ENCODE measurements around the gene TMEM72. TPM values are rescaled to one million over a fixed set of nuclear protein-coding genes. Genes with fewer than 3 reads are reported as not detected.

TMEM72 gene
- polyA plus RNA-seq, 1 donor (not counting 4 experiments of a cell fraction or from before 2014, with no cell fraction given) = not detected

- H3K4me3 ChIP-seq (ENCODE audit: control insufficient read depth in 2 of 3, extremely low read depth in 1 of 3, insufficient read depth in 2 of 3, low read depth in 1 of 3, low read length in 3 of 3) = no peak overlapping the region
- H3K4me2 ChIP-seq (ENCODE audit: control insufficient read depth, extremely low read depth, insufficient read depth, low read depth, low read length) = no peak overlapping the region
- H3K79me2 ChIP-seq (ENCODE audit: control insufficient read depth, insufficient read depth, low read length) = no peaks in the 10 kb centered on the region
- H3K9me1 ChIP-seq (ENCODE audit: control insufficient read depth, extremely low read depth, insufficient read depth, low read length) = no peaks in the 10 kb centered on the region
- no peak for TF ChIP-seq CTCF (optimal IDR thresholded peaks at IDR 0.05 in 1 of 3, IDR thresholded peaks at IDR 0.05 in 1 of 3, conservative IDR thresholded peaks at IDR 0.05 in 1 of 3; ENCODE audit: extremely low read depth in 1 of 3, insufficient read depth in 2 of 3, low read length in 3 of 3)
- H3K27me3 ChIP-seq (ENCODE audit: control insufficient read depth, extremely low read depth, insufficient read depth, low read length) = no peaks in the 10 kb centered on the region
- no peak overlapping the region for H3K27ac ChIP-seq (ENCODE audit: control insufficient read depth, insufficient read depth, low read length)
- no peaks in the 10 kb centered on the region for H3K9me3 ChIP-seq (ENCODE audit: control insufficient read depth, low read depth, low read length)
- H2AFZ ChIP-seq (ENCODE audit: control insufficient read depth, low read length) = no peak overlapping the region
- H3K36me3 ChIP-seq (ENCODE audit: control insufficient read depth in 2 of 2, extremely low read depth in 1 of 2, insufficient read depth in 2 of 2, low read length in 2 of 2) = no peaks in the 10 kb centered on the region
- FAIRE-seq = no peak
- no peaks in the 10 kb centered on the region for H4K20me1 ChIP-seq (ENCODE audit: control insufficient read depth, extremely low read depth, insufficient read depth, low read length)
- DNase-seq (ENCODE audit: low read depth, low spot score) = no peak
- no peaks in the 10 kb centered on the region for H3K4me1 ChIP-seq (ENCODE audit: control insufficient read depth, extremely low read depth, insufficient read depth, low read length)
- no peak overlapping the region for H3K9ac ChIP-seq (ENCODE audit: control insufficient read depth, extremely low read depth, insufficient read depth, low read length)
- dilution Hi-C loops (cut with MboI; ENCODE audit: extremely low pct_ligation_motif_present, low sequenced_read_pairs) = no loop called here
These were observed 12.5 kb upstream of the TMEM72 start for GRCh38 chr10:44898665-44899064.

GRCh38 chr10:44899450-44900080 is 11.6 kb upstream of the TMEM72 start:
- H3K4me2 ChIP-seq (ENCODE audit: control insufficient read depth, extremely low read depth, insufficient read depth, low read depth, low read length) = no peak overlapping the region
- H3K4me3 ChIP-seq (ENCODE audit: control insufficient read depth in 2 of 3, extremely low read depth in 1 of 3, insufficient read depth in 2 of 3, low read depth in 1 of 3, low read length in 3 of 3) = no peak overlapping the region
- no peaks in the 10 kb centered on the region for H3K9me1 ChIP-seq (ENCODE audit: control insufficient read depth, extremely low read depth, insufficient read depth, low read length)
- dilution Hi-C loops (cut with MboI; ENCODE audit: extremely low pct_ligation_motif_present, low sequenced_read_pairs) = no loop called here
- H2AFZ ChIP-seq (ENCODE audit: control insufficient read depth, low read length) = no peak overlapping the region
- H3K9me3 ChIP-seq (ENCODE audit: control insufficient read depth, low read depth, low read length) = no peaks in the 10 kb centered on the region
- TF ChIP-seq EZH2 (IDR thresholded peaks at IDR 0.05; ENCODE audit: low read length) (no peak), CTCF (optimal IDR thresholded peaks at IDR 0.05 in 1 of 3, IDR thresholded peaks at IDR 0.05 in 1 of 3, conservative IDR thresholded peaks at IDR 0.05 in 1 of 3; ENCODE audit: extremely low read depth in 1 of 3, insufficient read depth in 2 of 3, low read length in 3 of 3) (no peak)
- no peak for DNase-seq (ENCODE audit: low read depth, low spot score)
- FAIRE-seq = no peak
- no peaks in the 10 kb centered on the region for H3K4me1 ChIP-seq (ENCODE audit: control insufficient read depth, extremely low read depth, insufficient read depth, low read length)
- no peaks in the 10 kb centered on the region for H3K36me3 ChIP-seq (ENCODE audit: control insufficient read depth in 2 of 2, extremely low read depth in 1 of 2, insufficient read depth in 2 of 2, low read length in 2 of 2)
- H3K27me3 ChIP-seq (ENCODE audit: control insufficient read depth, extremely low read depth, insufficient read depth, low read length) = no peaks in the 10 kb centered on the region
- no peaks in the 10 kb centered on the region for H3K79me2 ChIP-seq (ENCODE audit: control insufficient read depth, insufficient read depth, low read length)
- no peak overlapping the region for H3K27ac ChIP-seq (ENCODE audit: control insufficient read depth, insufficient read depth, low read length)
- no peaks in the 10 kb centered on the region for H4K20me1 ChIP-seq (ENCODE audit: control insufficient read depth, extremely low read depth, insufficient read depth, low read length)
- H3K9ac ChIP-seq (ENCODE audit: control insufficient read depth, extremely low read depth, insufficient read depth, low read length) = no peak overlapping the region
